SK-N-SH (cell line): ENCODE results near the gene PIERCE2. TPM values are rescaled to one million over a fixed set of nuclear protein-coding genes. Genes with fewer than 3 reads are reported as not detected.

Experiments used
- CTCF ChIA-PET: fragments of 300-600, 350-600 bp; formaldehyde crosslinking; extraction: SDS; loops from one replicate; lab custom pipeline; 2021; lab: Yijun Ruan, JAX
- POLR2A ChIA-PET: fragments of 350-600 bp; sonication (Branson Sonifier 250); formaldehyde crosslinking; extraction: SDS; loops from one replicate; lab custom pipeline; 2020; ENCODE audit warnings: antibody characterized with exemption, inconsistent platforms; lab: Yijun Ruan, JAX
- DNase-seq: peaks from one replicate; pipeline ENCODE4 v3.0.0; 2012
- H2AFZ ChIP-seq: fragments of 200-600 bp; sonication (generic); 2 replicates; pipeline ENCODE4 v1.8.1; 2016; ENCODE audit warnings: antibody characterized with exemption, mild to moderate bottlenecking, low read depth
- H3F3A ChIP-seq: fragments of 200-600 bp; sonication (generic); replicated peaks from 2 replicates; pipeline ENCODE3; 2016; ENCODE audit warnings: antibody characterized with exemption, mild to moderate bottlenecking; ENCODE audit not compliant: insufficient read depth
- H3K27ac ChIP-seq, 2 experiments: fragments of 200-500 bp in 1 of 2; fragments of 200-600 bp in 1 of 2; sonication (Bioruptor generic) in 1 of 2; sonication (generic), shearing (Covaris generic) in 1 of 2; 2 replicates each; pipeline versions ENCODE4 v1.5.1 to v1.6.1; 2014 to 2016; ENCODE audit warnings: low read depth in 2 of 2, inconsistent platforms in 1 of 2, low read length in 1 of 2, mild to moderate bottlenecking in 1 of 2, mixed read lengths in 1 of 2
- H3K27me3 ChIP-seq: fragments of 200-600 bp; sonication (generic), shearing (Covaris generic); 2 replicates; pipeline ENCODE4 v1.6.1; 2016; ENCODE audit warnings: mixed run types; ENCODE audit not compliant: insufficient read depth
- H3K36me3 ChIP-seq, 2 experiments: fragments of 200-500 bp in 1 of 2; fragments of 200-600 bp in 1 of 2; sonication (Bioruptor generic) in 1 of 2; sonication (generic) in 1 of 2; replicated peaks in 1 of 2; 2 replicates each; pipeline versions ENCODE3 to v1.5.1; 2014 to 2016; ENCODE audit warnings: low read length in 1 of 2, mild to moderate bottlenecking in 1 of 2; ENCODE audit not compliant: insufficient read depth in 2 of 2, control insufficient read depth in 1 of 2
- H3K4me1 ChIP-seq, 2 experiments: fragments of 200-500 bp in 1 of 2; fragments of 200-600 bp in 1 of 2; sonication (Bioruptor generic) in 1 of 2; sonication (generic), shearing (Covaris generic) in 1 of 2; 2 replicates each; pipeline versions ENCODE4 v1.5.1 to v1.6.1; 2014 to 2016; ENCODE audit warnings: low read depth in 1 of 2, low read length in 1 of 2, mixed run types in 1 of 2; ENCODE audit not compliant: insufficient read depth in 2 of 2, control insufficient read depth in 1 of 2
- H3K4me2 ChIP-seq: fragments of 200-600 bp; sonication (generic), shearing (Covaris generic); 2 replicates; pipeline ENCODE4 v1.6.1; 2017; ENCODE audit warnings: mixed run types
- H3K4me3 ChIP-seq, 2 experiments: fragments of 200-500 bp in 1 of 2; fragments of 200-600 bp in 1 of 2; sonication (Bioruptor generic) in 1 of 2; sonication (generic), shearing (Covaris generic) in 1 of 2; 2 replicates each; pipeline versions ENCODE4 v1.5.1 to v1.8.1; 2014 to 2016; ENCODE audit warnings: low read depth in 2 of 2, inconsistent platforms in 1 of 2, low read length in 1 of 2, mild to moderate bottlenecking in 1 of 2, mixed read lengths in 1 of 2, moderate library complexity in 1 of 2
- H3K79me2 ChIP-seq: fragments of 200-600 bp; sonication (generic); 2 replicates; pipeline ENCODE4 v1.8.1; 2017; ENCODE audit warnings: mild to moderate bottlenecking; ENCODE audit not compliant: insufficient read depth
- H3K9ac ChIP-seq: fragments of 200-600 bp; sonication (generic); 2 replicates; pipeline ENCODE4 v1.6.1; 2017; ENCODE audit warnings: mixed run types
- H3K9me2 ChIP-seq: fragments of 200-600 bp; sonication (generic); 2 replicates; pipeline ENCODE4 v1.6.1; 2017; ENCODE audit warnings: mixed run types
- H3K9me3 ChIP-seq: fragments of 200-600 bp; sonication (generic); 2 replicates; pipeline ENCODE4 v1.6.1; 2017; ENCODE audit warnings: mixed run types, mild to moderate bottlenecking, moderate library complexity
- H4K20me1 ChIP-seq: fragments of 200-600 bp; sonication (generic); 2 replicates; pipeline ENCODE4 v1.6.1; 2017; ENCODE audit warnings: mild to moderate bottlenecking, mixed run types; ENCODE audit not compliant: insufficient read depth
- CHD2 ChIP-seq: fragments of 150-350 bp; IDR thresholded peaks from 2 replicates; pipeline ENCODE4 v1.6.1; 2018; ENCODE audit warnings: low read length; ENCODE audit not compliant: partially characterized antibody
- ELF1 ChIP-seq: IDR thresholded peaks from 2 replicates; pipeline ENCODE4 v1.4.0; 2012
- FOXJ3 ChIP-seq: sonication (generic); formaldehyde crosslinking; IDR thresholded peaks from 2 replicates; pipeline ENCODE4 v1.5.1; 2020; ENCODE audit warnings: mild to moderate bottlenecking, missing genetic modification reagents
- FOXM1 ChIP-seq: IDR thresholded peaks from 2 replicates; pipeline ENCODE4 v1.4.0; 2012; ENCODE audit warnings: low read depth, mild to moderate bottlenecking
- GATA2 ChIP-seq: sonication (generic); formaldehyde crosslinking; IDR thresholded peaks from 2 replicates; pipeline ENCODE4 v1.5.0; 2020; ENCODE audit warnings: mild to moderate bottlenecking, missing genetic modification reagents
- IRF3 ChIP-seq: fragments of 150-350 bp; IDR thresholded peaks from 2 replicates; pipeline ENCODE4 v1.6.1; 2016; ENCODE audit warnings: mild to moderate bottlenecking, low read depth, low read length
- MEF2A ChIP-seq: IDR thresholded peaks from 2 replicates; pipeline ENCODE4 v1.4.0; 2012; ENCODE audit warnings: low read depth, borderline replicate concordance
- MXI1 ChIP-seq: IDR thresholded peaks from 2 replicates; pipeline ENCODE4 v1.6.1; 2012; ENCODE audit warnings: mild to moderate bottlenecking, low read depth, low read length, improper control_type of control experiment
- RAD21 ChIP-seq: IDR thresholded peaks from 2 replicates; pipeline ENCODE4 v1.6.1; 2012; ENCODE audit warnings: mild to moderate bottlenecking, low read length
- RCOR1 ChIP-seq: fragments of 150-350 bp; IDR thresholded peaks from 2 replicates; pipeline ENCODE4 v1.6.1; 2017; ENCODE audit warnings: antibody characterized with exemption, low read length
- RXRA ChIP-seq: IDR thresholded peaks from 2 replicates; pipeline ENCODE4 v1.4.0; 2012; ENCODE audit warnings: low read depth, mild to moderate bottlenecking, borderline replicate concordance
- SIN3A ChIP-seq: IDR thresholded peaks from 2 replicates; pipeline ENCODE4 v1.6.1; 2012; ENCODE audit warnings: low read depth, mild to moderate bottlenecking, low read length, moderate library complexity, borderline replicate concordance
- TEAD4 ChIP-seq: IDR thresholded peaks from 2 replicates; pipeline ENCODE4 v1.4.0; 2012; ENCODE audit warnings: mild to moderate bottlenecking, borderline replicate concordance; ENCODE audit not compliant: insufficient read depth
- ZBTB33 ChIP-seq: IDR thresholded peaks from 2 replicates; pipeline ENCODE4 v1.4.0; 2012; ENCODE audit warnings: low read depth, borderline replicate concordance
- WGBS: methylation state at CpG from one replicate; pipeline ENCODE4 v1.1.6; 2017; ENCODE audit warnings: low lambda C conversion rate; 5-methylcytosine and 5-hydroxymethylcytosine counted together
- polyA plus RNA-seq, 3 experiments: library from polyadenylated mRNA; depleted of rRNA; stranded (reverse); fragments of >200 nt; gene quantifications; 2 replicates each; pipeline ENCODE4 v1.2.3, GENCODE V29; 2012
- TF ChIP-seq, protein P1 (sequence below): IDR thresholded peaks from 2 replicates; pipeline ENCODE4; 2012
- TF ChIP-seq, protein P2 (sequence below): IDR thresholded peaks from 2 replicates; pipeline ENCODE4 v1.4.0; 2012; ENCODE audit warnings: low read depth, borderline replicate concordance
- TF ChIP-seq, protein P3 (sequence below): IDR thresholded peaks from 2 replicates; pipeline ENCODE4 v1.4.0; 2012; ENCODE audit warnings: low read depth

PIERCE2 gene
- polyA plus RNA-seq, 1 of the 3 experiments (the other 2 are of a cell fraction) = 2.5 TPM

DNA sequence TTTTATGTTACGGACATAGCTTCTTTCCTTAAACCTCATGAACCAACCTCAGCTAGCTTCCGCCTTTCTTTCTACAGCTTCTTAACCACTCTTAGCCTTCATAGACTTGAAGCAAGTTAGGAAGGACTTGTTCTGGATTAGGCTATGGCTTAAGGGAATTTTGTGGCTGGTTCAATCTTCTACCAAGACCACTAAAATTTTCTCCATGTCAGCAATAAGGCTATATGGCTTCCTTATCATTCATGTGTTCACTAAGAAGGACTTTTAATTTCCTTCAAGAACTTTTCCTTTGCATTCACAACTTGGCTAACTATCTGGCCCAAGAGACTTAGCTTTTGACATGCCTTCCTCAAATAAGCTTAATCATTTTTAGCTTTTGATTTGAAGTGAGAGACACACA is 24.6 kb upstream of the PIERCE2 start:
- no peaks in the 10 kb centered on the region for H3K9me3 ChIP-seq
- H3K4me1 ChIP-seq = no peaks in the 10 kb centered on the region
- H3K4me3 ChIP-seq = no peak overlapping the region
- no peak overlapping the region for H2AFZ ChIP-seq
- WGBS = 92% methylated on average over 2 of the region's 2 CpGs
- H3K27me3 ChIP-seq = no peaks in the 10 kb centered on the region
- DNase-seq = no peak
- POLR2A ChIA-PET = no interaction called here
- H4K20me1 ChIP-seq = no peaks in the 10 kb centered on the region
- H3K9me2 ChIP-seq = no peaks in the 10 kb centered on the region
- TF ChIP-seq RAD21 (no peak), FOXM1 (no peak), CHD2 (no peak), SIN3A (no peak), RCOR1 (no peak), ELF1 (no peak), GATA2 (CRISPR knock-in tag) (no peak), MEF2A (no peak), IRF3 (no peak), TEAD4 (no peak), ZBTB33 (no peak), FOXJ3 (CRISPR knock-in tag) (no peak), RXRA (no peak), MXI1 (no peak)
- TF ChIP-seq, protein P1, sequence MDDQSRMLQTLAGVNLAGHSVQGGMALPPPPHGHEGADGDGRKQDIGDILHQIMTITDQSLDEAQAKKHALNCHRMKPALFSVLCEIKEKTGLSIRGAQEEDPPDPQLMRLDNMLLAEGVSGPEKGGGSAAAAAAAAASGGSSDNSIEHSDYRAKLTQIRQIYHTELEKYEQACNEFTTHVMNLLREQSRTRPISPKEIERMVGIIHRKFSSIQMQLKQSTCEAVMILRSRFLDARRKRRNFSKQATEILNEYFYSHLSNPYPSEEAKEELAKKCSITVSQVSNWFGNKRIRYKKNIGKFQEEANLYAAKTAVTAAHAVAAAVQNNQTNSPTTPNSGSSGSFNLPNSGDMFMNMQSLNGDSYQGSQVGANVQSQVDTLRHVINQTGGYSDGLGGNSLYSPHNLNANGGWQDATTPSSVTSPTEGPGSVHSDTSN = no peak
- TF ChIP-seq, protein P2, sequence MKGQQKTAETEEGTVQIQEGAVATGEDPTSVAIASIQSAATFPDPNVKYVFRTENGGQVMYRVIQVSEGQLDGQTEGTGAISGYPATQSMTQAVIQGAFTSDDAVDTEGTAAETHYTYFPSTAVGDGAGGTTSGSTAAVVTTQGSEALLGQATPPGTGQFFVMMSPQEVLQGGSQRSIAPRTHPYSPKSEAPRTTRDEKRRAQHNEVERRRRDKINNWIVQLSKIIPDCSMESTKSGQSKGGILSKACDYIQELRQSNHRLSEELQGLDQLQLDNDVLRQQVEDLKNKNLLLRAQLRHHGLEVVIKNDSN = no peak
- TF ChIP-seq, protein P3, sequence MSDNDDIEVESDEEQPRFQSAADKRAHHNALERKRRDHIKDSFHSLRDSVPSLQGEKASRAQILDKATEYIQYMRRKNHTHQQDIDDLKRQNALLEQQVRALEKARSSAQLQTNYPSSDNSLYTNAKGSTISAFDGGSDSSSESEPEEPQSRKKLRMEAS = no peak
- CTCF ChIA-PET = interaction anchor here (1.4 to 1.7 kb wide), 2 partner anchors 24 to 56 kb away, joined by 5 to 7 read pairs; no protein-coding TSS in a partner anchor
- no peaks in the 10 kb centered on the region for H3F3A ChIP-seq
- no peak overlapping the region for H3K9ac ChIP-seq
- no peak overlapping the region for H3K27ac ChIP-seq
- peaks cover 2 to 24% of the 10 kb centered on the region in 2 experiments for H3K36me3 ChIP-seq
- H3K4me2 ChIP-seq = no peak overlapping the region
- no peaks in the 10 kb centered on the region for H3K79me2 ChIP-seq
